ENCODE results near the gene C16orf46. TPM values are rescaled to one million over a fixed set of nuclear protein-coding genes. Genes with fewer than 3 reads are reported as not detected.

The C16orf46 gene
- polyA plus RNA-seq, 1 of the 3 experiments (the other 2 are of a cell fraction): 1.5 TPM

- peaks cover 51% of the 10 kb centered on the region for H3K79me2 ChIP-seq (ENCODE audit: insufficient read depth)
- H4K20me1 ChIP-seq (ENCODE audit: insufficient read depth): no peaks in the 10 kb centered on the region
- no peaks in the 10 kb centered on the region for H3K9me3 ChIP-seq
- ChIA-PET POLR2A (no interaction called here), CTCF (no interaction called here)
- H3K4me2 ChIP-seq: peak overlapping the region; percentile 95
- H3K36me3 ChIP-seq (replicated peaks in 1 of 2; ENCODE audit: control insufficient read depth in 1 of 2, insufficient read depth in 2 of 2, low read length in 1 of 2): peaks cover 0 to 14% of the 10 kb centered on the region in 2 experiments
- no peaks in the 10 kb centered on the region for H3F3A ChIP-seq (replicated peaks; ENCODE audit: insufficient read depth)
- 0% methylated on average over 5 of the region's 22 CpGs for WGBS (ENCODE audit: low lambda C conversion rate)
- H3K4me3 ChIP-seq (ENCODE audit: low read depth in 2 of 2, low read length in 1 of 2): peak overlapping the region; percentile 83 to 93
- H3K27me3 ChIP-seq (ENCODE audit: insufficient read depth): no peaks in the 10 kb centered on the region
- H3K27ac ChIP-seq (ENCODE audit: low read depth in 2 of 2, low read length in 1 of 2): peak overlapping the region; percentile 64; a peak in 3 of 4 replicates
- no peaks in the 10 kb centered on the region for H3K9me2 ChIP-seq
- peak overlapping the region; percentile 90 for H2AFZ ChIP-seq (ENCODE audit: low read depth)
- peak overlapping the region; percentile 81 for H3K9ac ChIP-seq
- no peak for DNase-seq
- TF ChIP-seq FOXJ3 (CRISPR knock-in tag; IDR thresholded peaks at IDR 0.05): no peak
- TF ChIP-seq RFX5 (IDR thresholded peaks at IDR 0.05; ENCODE audit: low read length): no peak
- no peak for TF ChIP-seq MEF2A (IDR thresholded peaks at IDR 0.05; ENCODE audit: borderline replicate concordance, low read depth)
- no peak for TF ChIP-seq NFIC (IDR thresholded peaks at IDR 0.05; ENCODE audit: borderline replicate concordance)
- no peak for TF ChIP-seq CHD2 (IDR thresholded peaks at IDR 0.05; ENCODE audit: low read length, partially characterized antibody)
- TF ChIP-seq ELF1 (IDR thresholded peaks at IDR 0.05): no peak
- TF ChIP-seq USF1 (IDR thresholded peaks at IDR 0.05; ENCODE audit: borderline replicate concordance, low read depth): no peak
- TF ChIP-seq YY1 (IDR thresholded peaks at IDR 0.05; ENCODE audit: low read depth): no peak
- no peak for TF ChIP-seq TEAD4 (IDR thresholded peaks at IDR 0.05; ENCODE audit: borderline replicate concordance, insufficient read depth)
- TF ChIP-seq RAD21 (IDR thresholded peaks at IDR 0.05; ENCODE audit: low read length): no peak
- no peak for TF ChIP-seq EP300 (IDR thresholded peaks at IDR 0.05; ENCODE audit: borderline replicate concordance in 1 of 2, low read depth in 1 of 2, low read length in 1 of 2)
- TF ChIP-seq ZBTB33 (IDR thresholded peaks at IDR 0.05; ENCODE audit: borderline replicate concordance, low read depth): no peak
- TF ChIP-seq SIN3A (IDR thresholded peaks at IDR 0.05; ENCODE audit: borderline replicate concordance, low read depth, low read length): no peak
- TF ChIP-seq JUND (IDR thresholded peaks at IDR 0.05): no peak
- TF ChIP-seq CTCF (IDR thresholded peaks at IDR 0.05): no peak
- no peak for TF ChIP-seq POLR2AphosphoS5 (IDR thresholded peaks at IDR 0.05; ENCODE audit: low read depth, low read length)
- peaks cover 0 to 4% of the 10 kb centered on the region in 2 experiments; a peak in 1 of 4 replicates for H3K4me1 ChIP-seq (ENCODE audit: control insufficient read depth in 1 of 2, insufficient read depth in 2 of 2, low read depth in 1 of 2, low read length in 1 of 2)
These were observed 18.6 kb upstream of the C16orf46 start for GRCh38 chr16:81095653-81095952.

All from SK-N-SH (cell line).